IPS-18a (cell line): ENCODE measurements around the gene DBX1.
"Not testable (repeated sequence)": the region's sequence is repeated elsewhere in the genome, so short reads cannot be mapped to it uniquely, and the experiment has no call there.

Source experiments
- H3K27ac ChIP-seq: one replicate; pipeline ENCODE4 v1.5.1; 2013; ENCODE audit warnings: low read length
- H3K27me3 ChIP-seq: one replicate; pipeline ENCODE4 v1.6.1; 2013; ENCODE audit warnings: mild to moderate bottlenecking, low read length; ENCODE audit not compliant: control insufficient read depth, insufficient read depth
- H3K36me3 ChIP-seq: one replicate; pipeline ENCODE4 v1.6.1; 2013; ENCODE audit warnings: low read depth, low read length; ENCODE audit not compliant: control insufficient read depth
- H3K4me1 ChIP-seq: one replicate; pipeline ENCODE4 v1.6.1; 2013; ENCODE audit warnings: low read depth, low read length; ENCODE audit not compliant: control insufficient read depth
- H3K4me3 ChIP-seq: one replicate; pipeline ENCODE4 v1.5.1; 2013; ENCODE audit warnings: low read length
- H3K9ac ChIP-seq: one replicate; pipeline ENCODE4 v1.6.1; 2013; ENCODE audit warnings: mild to moderate bottlenecking, low read length, moderate library complexity
- H3K9me3 ChIP-seq: one replicate; pipeline ENCODE4 v1.6.1; 2013; ENCODE audit warnings: low read depth, low read length; ENCODE audit not compliant: control insufficient read depth

The DBX1 gene

GRCh38 chr11:20160425-20161229 is at the start of gene DBX1:
DBX1 (minus strand) TSS chr11:20160475; CDS start chr11:20160324, 151 bp downstream.
- Histone ChIP-seq H3K4me3 (peak within 1 kb of the TSS; percentile 60), H3K36me3 (no peaks in the 10 kb centered on the region), H3K27ac (no peak within 1 kb of the TSS), H3K9me3 (no peaks in the 10 kb centered on the region), H3K27me3 (peaks cover 100% of the 10 kb centered on the region), H3K9ac (no peak within 1 kb of the TSS), H3K4me1 (peaks cover 49% of the 10 kb centered on the region)

- H3K4me1 ChIP-seq = peaks cover 27% of the 10 kb centered on the region
- peaks cover 9% of the 10 kb centered on the region for H3K9me3 ChIP-seq
- H3K4me3 ChIP-seq = peak overlapping the region; percentile 53
- H3K27ac ChIP-seq = no peak overlapping the region
- peaks cover 85% of the 10 kb centered on the region for H3K27me3 ChIP-seq
- H3K36me3 ChIP-seq = no peaks in the 10 kb centered on the region
- no peak overlapping the region for H3K9ac ChIP-seq
Observed at GRCh38 chr11:20208622-20209111, 48.4 kb upstream of the DBX1 start.

- Histone ChIP-seq H3K36me3 (no peaks in the 10 kb centered on the region), H3K27ac (no peak overlapping the region), H3K4me3 (peak overlapping the region; percentile 53), H3K9me3 (peaks cover 9% of the 10 kb centered on the region), H3K4me1 (peaks cover 27% of the 10 kb centered on the region), H3K9ac (no peak overlapping the region), H3K27me3 (peaks cover 92% of the 10 kb centered on the region)
Observed at GRCh38 chr11:20207781-20208621, 47.7 kb upstream of the DBX1 start.

GRCh38 chr11:20205807-20206206 is 45.5 kb upstream of the DBX1 start:
- Histone ChIP-seq H3K4me3 (no peak overlapping the region), H3K36me3 (no peaks in the 10 kb centered on the region), H3K9me3 (peaks cover 9% of the 10 kb centered on the region), H3K27ac (no peak overlapping the region), H3K9ac (no peak overlapping the region), H3K4me1 (peaks cover 27% of the 10 kb centered on the region), H3K27me3 (peaks cover 100% of the 10 kb centered on the region)

GRCh38 chr11:20204681-20205080 is 44.4 kb upstream of the DBX1 start:
- H3K9me3 ChIP-seq = peaks cover 9% of the 10 kb centered on the region
- peaks cover 100% of the 10 kb centered on the region for H3K27me3 ChIP-seq
- H3K4me1 ChIP-seq = peaks cover 31% of the 10 kb centered on the region
- no peaks in the 10 kb centered on the region for H3K36me3 ChIP-seq
- H3K9ac ChIP-seq = no peak overlapping the region
- no peak overlapping the region for H3K27ac ChIP-seq
- H3K4me3 ChIP-seq = no peak overlapping the region

GRCh38 chr11:20203831-20204230 is 43.6 kb upstream of the DBX1 start:
- H3K9me3 ChIP-seq = peaks cover 9% of the 10 kb centered on the region
- no peaks in the 10 kb centered on the region for H3K36me3 ChIP-seq
- H3K27me3 ChIP-seq = peaks cover 100% of the 10 kb centered on the region
- no peak overlapping the region for H3K27ac ChIP-seq
- no peak overlapping the region for H3K4me3 ChIP-seq
- H3K4me1 ChIP-seq = peaks cover 23% of the 10 kb centered on the region
- no peak overlapping the region for H3K9ac ChIP-seq

- Histone ChIP-seq H3K27ac (no peak overlapping the region), H3K9ac (no peak overlapping the region), H3K36me3 (no peaks in the 10 kb centered on the region), H3K9me3 (peaks cover 9% of the 10 kb centered on the region), H3K4me1 (peaks cover 6% of the 10 kb centered on the region), H3K27me3 (peaks cover 98% of the 10 kb centered on the region), H3K4me3 (no peak overlapping the region)
Observed at GRCh38 chr11:20201231-20201630, 41.0 kb upstream of the DBX1 start.

- not testable (repeated sequence) for H3K4me1 ChIP-seq, H3K9me3 ChIP-seq, H3K4me3 ChIP-seq, H3K36me3 ChIP-seq, H3K9ac ChIP-seq, H3K27ac ChIP-seq
- peaks cover 90% of the 10 kb centered on the region for H3K27me3 ChIP-seq
Observed at GRCh38 chr11:20200331-20200955, 40.2 kb upstream of the DBX1 start.

GRCh38 chr11:20197881-20198280 is 37.6 kb upstream of the DBX1 start:
- Histone ChIP-seq H3K27ac (no peak overlapping the region), H3K36me3 (no peaks in the 10 kb centered on the region), H3K27me3 (peaks cover 71% of the 10 kb centered on the region), H3K4me3 (no peak overlapping the region), H3K4me1 (peaks cover 6% of the 10 kb centered on the region), H3K9ac (no peak overlapping the region), H3K9me3 (no peaks in the 10 kb centered on the region)

- H3K4me1 ChIP-seq = no peaks in the 10 kb centered on the region
- peaks cover 43% of the 10 kb centered on the region for H3K27me3 ChIP-seq
- no peak overlapping the region for H3K4me3 ChIP-seq
- H3K27ac ChIP-seq = no peak overlapping the region
- no peaks in the 10 kb centered on the region for H3K36me3 ChIP-seq
- no peak overlapping the region for H3K9ac ChIP-seq
- H3K9me3 ChIP-seq = no peaks in the 10 kb centered on the region
Observed at GRCh38 chr11:20194470-20194869, 34.2 kb upstream of the DBX1 start.

GRCh38 chr11:20193307-20193706 is 33.0 kb upstream of the DBX1 start:
- Histone ChIP-seq H3K36me3 (no peaks in the 10 kb centered on the region), H3K4me1 (no peaks in the 10 kb centered on the region), H3K4me3 (no peak overlapping the region), H3K9ac (no peak overlapping the region), H3K27me3 (peaks cover 32% of the 10 kb centered on the region), H3K9me3 (no peaks in the 10 kb centered on the region), H3K27ac (no peak overlapping the region)
